OCI-LY1 (cell line): ENCODE results near the gene FANK1.

Experiments used
- H2AFZ ChIP-seq: fragments of 200-600 bp; sonication (generic), shearing (Covaris generic); 2 replicates; pipeline ENCODE4 v1.6.0; 2014; ENCODE audit warnings: antibody characterized with exemption, mild to moderate bottlenecking, low read length
- H3F3A ChIP-seq: fragments of 200-600 bp; sonication (generic), shearing (Covaris generic); 2 replicates; pipeline ENCODE4 v1.6.0; 2014; ENCODE audit warnings: mild to moderate bottlenecking, antibody characterized with exemption, low read length, moderate library complexity; ENCODE audit not compliant: insufficient read depth
- H3K27ac ChIP-seq: fragments of 200-600 bp; sonication (generic); 2 replicates; pipeline ENCODE4 v1.5.1; 2014; ENCODE audit warnings: low read length, mixed run types, mild to moderate bottlenecking, low read depth; ENCODE audit not compliant: poor library complexity, severe bottlenecking
- H3K27me3 ChIP-seq: fragments of 200-600 bp; sonication (generic); 2 replicates; pipeline ENCODE4 v1.6.0; 2014; ENCODE audit warnings: antibody characterized with exemption, mild to moderate bottlenecking, low read length, moderate library complexity; ENCODE audit not compliant: insufficient read depth
- H3K36me3 ChIP-seq: fragments of 200-600 bp; sonication (generic); 2 replicates; pipeline ENCODE4 v1.6.1; 2014; ENCODE audit warnings: mild to moderate bottlenecking, antibody characterized with exemption, low read length, moderate library complexity, mixed read lengths; ENCODE audit not compliant: insufficient read depth
- H3K4me1 ChIP-seq: fragments of 200-600 bp; sonication (generic); 2 replicates; pipeline ENCODE4 v1.5.1; 2014; ENCODE audit warnings: mild to moderate bottlenecking, low read length, moderate library complexity; ENCODE audit not compliant: insufficient read depth, severe bottlenecking
- H3K4me2 ChIP-seq: fragments of 200-600 bp; sonication (generic), shearing (Covaris generic); 2 replicates; pipeline ENCODE4 v1.6.1; 2014; ENCODE audit warnings: low read length
- H3K4me3 ChIP-seq: fragments of 200-600 bp; sonication (generic); 2 replicates; pipeline ENCODE4 v1.5.1; 2014; ENCODE audit warnings: low read length, low read depth, mild to moderate bottlenecking, mixed read lengths; ENCODE audit not compliant: poor library complexity, severe bottlenecking
- H3K79me2 ChIP-seq: fragments of 200-600 bp; shearing (Covaris generic); 2 replicates; pipeline ENCODE4 v1.6.1; 2016; ENCODE audit warnings: mixed run types, low read length, mixed read lengths; ENCODE audit not compliant: insufficient read depth
- H3K9ac ChIP-seq: fragments of 200-600 bp; sonication (generic), shearing (Covaris generic); 2 replicates; pipeline ENCODE4 v1.6.1; 2014; ENCODE audit warnings: mild to moderate bottlenecking, low read length, mixed read lengths
- H3K9me2 ChIP-seq: fragments of 200-600 bp; sonication (generic), shearing (Covaris generic); 2 replicates; pipeline ENCODE4 v1.6.1; 2014; ENCODE audit warnings: low read depth, mild to moderate bottlenecking, low read length, mixed read lengths
- H3K9me3 ChIP-seq: fragments of 200-600 bp; shearing (Covaris generic); 2 replicates; pipeline ENCODE4 v1.6.1; 2014; ENCODE audit warnings: low read length, mixed read lengths
- H4K20me1 ChIP-seq: fragments of 200-600 bp; sonication (generic), shearing (Covaris generic); 2 replicates; pipeline ENCODE4 v1.6.0; 2016; ENCODE audit warnings: mild to moderate bottlenecking, low read length; ENCODE audit not compliant: insufficient read depth
- EZH2 ChIP-seq: fragments of 200-600 bp; sonication (generic), shearing (Covaris generic); IDR thresholded peaks from 2 replicates; pipeline ENCODE4 v1.8.0; 2017; ENCODE audit warnings: borderline replicate concordance, mixed run types, mild to moderate bottlenecking, antibody characterized with exemption, low read length, moderate library complexity, mixed read lengths
- TF ChIP-seq, protein P1 (sequence below): fragments of 200-600 bp; sonication (generic), shearing (Covaris generic); IDR thresholded peaks from 2 replicates; pipeline ENCODE4 v1.5.1; 2017; ENCODE audit warnings: mild to moderate bottlenecking, antibody characterized with exemption, low read length, moderate library complexity, mixed read lengths

FANK1 gene

DNA sequence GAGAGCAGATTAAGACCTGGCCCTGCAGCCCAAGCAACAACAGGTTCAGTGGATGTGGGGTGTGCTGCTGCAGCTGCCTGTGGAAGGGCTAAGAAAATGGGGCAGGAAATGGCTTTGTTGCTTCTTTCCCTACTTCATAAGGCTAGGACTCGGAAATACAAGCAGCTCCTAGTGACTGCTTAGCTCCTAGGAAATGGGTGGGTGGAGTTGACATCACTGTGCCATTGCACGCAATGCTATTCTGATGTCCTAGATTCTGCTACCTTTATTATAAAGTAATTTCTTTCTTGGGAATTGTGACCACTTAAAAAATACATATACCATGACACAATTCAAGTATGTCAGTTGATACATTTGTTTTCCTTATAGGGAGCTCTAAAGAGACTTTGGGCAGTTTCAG, 155.8 kb downstream of the FANK1 start:
- H3F3A ChIP-seq = no peaks in the 10 kb centered on the region
- no peak for TF ChIP-seq EZH2
- TF ChIP-seq, protein P1, sequence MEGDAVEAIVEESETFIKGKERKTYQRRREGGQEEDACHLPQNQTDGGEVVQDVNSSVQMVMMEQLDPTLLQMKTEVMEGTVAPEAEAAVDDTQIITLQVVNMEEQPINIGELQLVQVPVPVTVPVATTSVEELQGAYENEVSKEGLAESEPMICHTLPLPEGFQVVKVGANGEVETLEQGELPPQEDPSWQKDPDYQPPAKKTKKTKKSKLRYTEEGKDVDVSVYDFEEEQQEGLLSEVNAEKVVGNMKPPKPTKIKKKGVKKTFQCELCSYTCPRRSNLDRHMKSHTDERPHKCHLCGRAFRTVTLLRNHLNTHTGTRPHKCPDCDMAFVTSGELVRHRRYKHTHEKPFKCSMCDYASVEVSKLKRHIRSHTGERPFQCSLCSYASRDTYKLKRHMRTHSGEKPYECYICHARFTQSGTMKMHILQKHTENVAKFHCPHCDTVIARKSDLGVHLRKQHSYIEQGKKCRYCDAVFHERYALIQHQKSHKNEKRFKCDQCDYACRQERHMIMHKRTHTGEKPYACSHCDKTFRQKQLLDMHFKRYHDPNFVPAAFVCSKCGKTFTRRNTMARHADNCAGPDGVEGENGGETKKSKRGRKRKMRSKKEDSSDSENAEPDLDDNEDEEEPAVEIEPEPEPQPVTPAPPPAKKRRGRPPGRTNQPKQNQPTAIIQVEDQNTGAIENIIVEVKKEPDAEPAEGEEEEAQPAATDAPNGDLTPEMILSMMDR = no peak
- no peaks in the 10 kb centered on the region for H3K9me2 ChIP-seq
- H3K9ac ChIP-seq = no peak overlapping the region
- no peak overlapping the region for H2AFZ ChIP-seq
- H3K27me3 ChIP-seq = peaks cover 4% of the 10 kb centered on the region
- H3K4me3 ChIP-seq = no peak overlapping the region
- no peaks in the 10 kb centered on the region for H3K36me3 ChIP-seq
- H3K4me1 ChIP-seq = no peaks in the 10 kb centered on the region
- H3K9me3 ChIP-seq = no peaks in the 10 kb centered on the region
- H3K4me2 ChIP-seq = no peak overlapping the region
- H3K27ac ChIP-seq = no peak overlapping the region
- H3K79me2 ChIP-seq = no peaks in the 10 kb centered on the region
- no peaks in the 10 kb centered on the region for H4K20me1 ChIP-seq

DNA sequence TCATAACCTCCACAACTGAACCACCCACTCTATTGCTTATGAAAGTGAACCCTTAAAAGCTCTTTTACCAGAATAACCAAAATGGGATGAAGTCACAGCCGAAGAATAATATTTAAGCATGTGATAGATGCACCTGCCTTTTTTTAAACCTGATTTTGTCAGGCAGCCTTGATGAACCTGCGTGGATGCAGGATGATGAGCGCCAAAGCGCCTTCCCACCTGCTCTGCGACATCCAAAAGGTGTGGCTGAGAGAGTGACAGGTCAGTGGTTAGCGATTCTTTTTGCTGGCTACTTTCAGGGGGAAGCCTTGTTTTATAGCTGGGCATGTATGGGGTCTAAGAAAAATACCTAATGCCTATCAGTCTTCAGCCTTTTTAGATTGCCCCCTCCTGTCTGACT, 157.8 kb downstream of the FANK1 start:
- no peak overlapping the region for H3K4me3 ChIP-seq
- no peaks in the 10 kb centered on the region for H3K9me2 ChIP-seq
- no peaks in the 10 kb centered on the region for H3K36me3 ChIP-seq
- no peaks in the 10 kb centered on the region for H4K20me1 ChIP-seq
- H2AFZ ChIP-seq = no peak overlapping the region
- H3F3A ChIP-seq = no peaks in the 10 kb centered on the region
- no peak overlapping the region for H3K27ac ChIP-seq
- no peak overlapping the region for H3K4me2 ChIP-seq
- H3K79me2 ChIP-seq = no peaks in the 10 kb centered on the region
- H3K4me1 ChIP-seq = no peaks in the 10 kb centered on the region
- H3K27me3 ChIP-seq = peaks cover 4% of the 10 kb centered on the region
- no peaks in the 10 kb centered on the region for H3K9me3 ChIP-seq
- TF ChIP-seq, protein P1 = no peak
- TF ChIP-seq EZH2 = no peak
- H3K9ac ChIP-seq = no peak overlapping the region

DNA sequence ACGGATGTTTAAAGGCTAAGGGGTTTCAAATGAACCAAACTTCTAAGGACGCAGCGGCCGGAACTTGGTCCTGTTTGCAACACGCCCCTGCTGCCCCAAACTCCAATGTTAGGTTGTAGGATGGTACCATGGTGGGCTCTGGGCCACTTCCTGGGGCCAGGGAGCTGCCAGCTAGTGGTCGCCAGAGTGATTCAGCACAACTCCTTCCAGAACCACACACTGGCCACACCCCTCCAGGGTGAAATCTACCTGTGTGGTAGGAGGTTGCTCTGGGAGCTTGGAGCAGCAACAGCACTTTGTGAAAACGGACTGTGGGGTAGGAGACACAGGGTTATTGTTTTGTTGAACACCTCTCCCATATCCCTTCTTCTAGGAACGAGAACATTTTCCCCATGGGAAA, 161.1 kb downstream of the FANK1 start:
- H2AFZ ChIP-seq = no peak overlapping the region
- TF ChIP-seq, protein P1 = no peak
- no peak for TF ChIP-seq EZH2

More for the DNA sequence above, 161.1 kb downstream of the FANK1 start:
- Histone ChIP-seq H3K36me3 (no peaks in the 10 kb centered on the region), H3F3A (no peaks in the 10 kb centered on the region), H3K4me3 (no peak overlapping the region), H3K9ac (no peak overlapping the region), H3K9me3 (no peaks in the 10 kb centered on the region), H3K4me2 (no peak overlapping the region), H3K27me3 (no peaks in the 10 kb centered on the region), H3K4me1 (no peaks in the 10 kb centered on the region), H3K9me2 (no peaks in the 10 kb centered on the region), H3K27ac (no peak overlapping the region), H4K20me1 (no peaks in the 10 kb centered on the region), H3K79me2 (no peaks in the 10 kb centered on the region)
